HCT116 (cell line): ENCODE measurements around the gene PLAGL1. TPM values are rescaled to one million over a fixed set of nuclear protein-coding genes. Genes with fewer than 3 reads are reported as not detected.

Source experiments
- ATAC-seq: fragments of 200-7000 bp; cut with Tn5 transposase; 2 replicates; pipeline ENCODE4 v1.9.1; 2020; ENCODE audit warnings: mild to moderate bottlenecking, moderate library complexity
- BruUV-seq: library from RNA; stranded (reverse); fragments of 400-500 nt; replicated peaks from 2 replicates; lab custom pipeline; 2021; lab: Mats Ljungman, UMichigan
- CTCF ChIA-PET: fragments of 300-600 bp; sonication (Branson Sonifier 250); formaldehyde crosslinking; loops from one replicate; lab custom pipeline; 2021; ENCODE audit warnings: antibody characterized with exemption; lab: Charles Lee
- POLR2A ChIA-PET: fragments of 300-600, 350-600 bp; sonication (Branson Sonifier 250); formaldehyde crosslinking; loops from one replicate; lab custom pipeline; 2021; ENCODE audit warnings: antibody characterized with exemption; lab: Charles Lee
- RAD21 ChIA-PET, 2 experiments: fragments of 300-600 bp; sonication (Branson Sonifier 250); formaldehyde crosslinking; loops; one replicate each; lab custom pipeline; 2023; ENCODE audit warnings: low total read pairs in 2 of 2; ENCODE audit not compliant: uncharacterized antibody in 2 of 2, unreplicated experiment in 2 of 2, low non-redundant PET in 1 of 2; lab: Charles Lee
- DNase-seq: peaks from one replicate; pipeline ENCODE4 v3.0.0-alpha.2; 2010; ENCODE audit warnings: low read depth, low spot score
- H2AFZ ChIP-seq: fragments of 200-600 bp; shearing (Covaris generic), sonication (generic); 2 replicates; pipeline ENCODE4 v1.6.1; 2017; ENCODE audit warnings: low read depth, mixed run types, mixed read lengths, antibody characterized with exemption, low read length; ENCODE audit not compliant: poor library complexity, severe bottlenecking
- H3K27ac ChIP-seq: 2 replicates; pipeline ENCODE4 v1.5.1; 2012; ENCODE audit warnings: low read depth, low read length
- H3K27me3 ChIP-seq: fragments of 200-600 bp; sonication (generic); 2 replicates; pipeline ENCODE4 v1.6.1; 2016; ENCODE audit warnings: mixed run types, low read length, mixed read lengths; ENCODE audit not compliant: insufficient read depth
- H3K36me3 ChIP-seq, 2 experiments: fragments of 200-500 bp in 1 of 2; fragments of 200-600 bp in 1 of 2; sonication (Bioruptor generic) in 1 of 2; sonication (generic) in 1 of 2; 2 replicates each; pipeline versions ENCODE4 v1.5.1 to v1.6.1; 2014 to 2016; ENCODE audit warnings: low read length in 2 of 2, inconsistent platforms in 1 of 2, mixed read lengths in 1 of 2, mixed run types in 1 of 2; ENCODE audit not compliant: insufficient read depth in 2 of 2, control insufficient read depth in 1 of 2
- H3K4me1 ChIP-seq, 2 experiments: fragments of 200-600 bp in 1 of 2; sonication (generic) in 1 of 2; 2 replicates each; pipeline versions ENCODE4 v1.5.1 to v1.6.1; 2012 to 2017; ENCODE audit warnings: low read length in 2 of 2, inconsistent platforms in 1 of 2, mild to moderate bottlenecking in 1 of 2, mixed read lengths in 1 of 2, mixed run types in 1 of 2, moderate library complexity in 1 of 2; ENCODE audit not compliant: insufficient read depth in 2 of 2, control insufficient read depth in 1 of 2
- H3K4me2 ChIP-seq: fragments of 200-600 bp; sonication (generic); 2 replicates; pipeline ENCODE4 v1.6.1; 2017; ENCODE audit warnings: mixed run types, low read length, mixed read lengths
- H3K4me3 ChIP-seq, 2 experiments: fragments of 200-600 bp in 1 of 2; sonication (generic) in 1 of 2; replicated peaks in 1 of 2; 2 replicates each; pipeline ENCODE4 v1.5.1; 2011 to 2016; ENCODE audit warnings: low read length in 2 of 2, control low read depth in 1 of 2, low read depth in 1 of 2, mild to moderate bottlenecking in 1 of 2, mixed read lengths in 1 of 2, mixed run types in 1 of 2
- H3K79me2 ChIP-seq: fragments of 200-600 bp; sonication (generic); 2 replicates; pipeline ENCODE4 v1.6.1; 2017; ENCODE audit warnings: mild to moderate bottlenecking, mixed run types, low read length, moderate library complexity, mixed read lengths; ENCODE audit not compliant: insufficient read depth
- H3K9ac ChIP-seq: fragments of 200-600 bp; sonication (generic); 2 replicates; pipeline ENCODE4 v1.6.1; 2016; ENCODE audit warnings: low read length, mixed read lengths
- H3K9me2 ChIP-seq: fragments of 200-600 bp; sonication (generic), shearing (Covaris generic); 2 replicates; pipeline ENCODE4 v1.6.1; 2017; ENCODE audit warnings: mixed run types, mild to moderate bottlenecking, moderate library complexity; ENCODE audit not compliant: insufficient read depth
- H3K9me3 ChIP-seq, 2 experiments: fragments of 200-500 bp in 1 of 2; fragments of 200-600 bp in 1 of 2; sonication (Bioruptor generic) in 1 of 2; sonication (generic) in 1 of 2; 2 replicates each; pipeline ENCODE4 v1.6.1; 2014 to 2017; ENCODE audit warnings: low read length in 2 of 2, mixed read lengths in 2 of 2, inconsistent platforms in 1 of 2, low read depth in 1 of 2, mild to moderate bottlenecking in 1 of 2, mixed run types in 1 of 2, moderate library complexity in 1 of 2; ENCODE audit not compliant: control insufficient read depth in 1 of 2, insufficient read depth in 1 of 2
- H4K20me1 ChIP-seq: fragments of 200-600 bp; sonication (generic), shearing (Covaris generic); 2 replicates; pipeline ENCODE4 v1.6.1; 2017; ENCODE audit warnings: mixed run types, mild to moderate bottlenecking, moderate library complexity; ENCODE audit not compliant: insufficient read depth
- CEBPB ChIP-seq: IDR thresholded peaks from 2 replicates; pipeline ENCODE4 v1.6.1; 2012; ENCODE audit warnings: low read depth
- FOSL1 ChIP-seq: IDR thresholded peaks from 2 replicates; pipeline ENCODE4 v1.6.1; 2012; ENCODE audit warnings: low read depth
- SIN3A ChIP-seq: IDR thresholded peaks from 2 replicates; pipeline ENCODE4 v1.6.1; 2012; ENCODE audit warnings: low read depth
- ZFX ChIP-seq: fragments of 450-650 bp; IDR thresholded peaks from 2 replicates; pipeline ENCODE4 v1.6.1; 2017
- ZNF274 ChIP-seq: fragments of 200-500 bp; sonication (Bioruptor generic); IDR thresholded peaks from 2 replicates; pipeline ENCODE4 v1.6.1; 2014; ENCODE audit warnings: mild to moderate bottlenecking, low read depth, low read length, inconsistent platforms
- intact Hi-C: fragments of 100-400 bp; cut with micrococcal nuclease; formaldehyde crosslinking; loops from 2 replicates; pipeline ENCODE4 v1.10.0; 2022
- total RNA-seq: library from RNA; stranded (reverse); gene quantifications from one replicate; pipeline ENCODE4 v1.2.1, GENCODE V29; 2021; ENCODE audit not compliant: unreplicated experiment

PLAGL1 gene
- total RNA-seq, 1 experiment from 2014 or later = 35.6 TPM

DNA sequence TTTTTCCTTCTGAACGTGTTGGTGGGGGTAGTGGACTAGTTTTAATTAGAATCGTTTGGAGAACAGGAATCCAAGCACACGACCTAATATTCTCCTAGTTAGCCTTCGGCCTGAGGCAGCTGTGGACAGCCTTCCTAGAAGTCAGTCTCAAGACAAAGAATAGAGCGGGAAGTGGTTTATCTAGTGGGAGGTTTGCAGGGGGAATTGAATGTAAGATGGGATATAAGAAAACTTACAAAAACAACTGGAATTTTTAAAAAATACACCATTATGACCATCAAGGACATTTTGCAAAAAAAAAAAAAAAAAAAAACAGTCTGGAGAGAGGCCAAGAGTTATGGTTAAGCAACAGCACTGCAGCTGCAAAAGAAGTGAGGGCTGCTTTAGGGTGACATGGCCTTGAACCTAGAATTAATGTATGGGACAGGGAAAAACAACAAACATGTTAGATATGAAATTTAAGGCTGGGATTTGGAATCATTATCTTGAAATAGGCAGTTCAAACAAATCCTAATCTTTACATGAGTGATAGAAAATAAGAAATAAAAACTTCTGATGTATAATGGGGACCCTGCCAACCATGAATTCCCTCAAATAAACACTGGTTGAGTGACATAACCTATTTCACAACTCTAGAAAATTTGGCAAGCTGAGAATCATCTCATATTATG lies 40.2 kb downstream of the PLAGL1 start:
- intact Hi-C loops = no loop called here
- POLR2A ChIA-PET = no interaction called here

DNA sequence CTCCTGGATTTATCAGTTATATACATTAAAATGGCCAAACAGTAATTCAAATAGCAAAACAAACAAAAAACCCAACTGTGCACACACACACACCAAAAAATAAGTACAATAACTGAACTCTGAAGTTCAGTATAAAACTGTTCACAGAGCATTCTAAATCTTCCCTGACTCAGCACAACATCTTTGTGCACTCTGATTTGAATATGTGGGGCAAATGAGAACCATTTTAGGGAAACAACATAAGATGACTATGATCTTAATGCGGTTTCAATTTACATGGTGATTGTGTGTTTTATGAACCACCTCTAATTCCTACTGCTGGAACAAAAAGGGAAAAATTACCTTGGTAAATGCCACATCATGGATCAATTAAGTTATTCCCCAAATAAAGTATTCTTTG lies 41.7 kb downstream of the PLAGL1 start:
- Histone ChIP-seq H3K9me2 (no peaks in the 10 kb centered on the region), H3K9ac (no peak overlapping the region), H3K79me2 (no peaks in the 10 kb centered on the region), H3K27ac (no peak overlapping the region), H2AFZ (no peak overlapping the region), H3K9me3 (no peaks in the 10 kb centered on the region), H4K20me1 (no peaks in the 10 kb centered on the region), H3K36me3 (no peaks in the 10 kb centered on the region), H3K27me3 (no peaks in the 10 kb centered on the region), H3K4me3 (no peak overlapping the region), H3K4me2 (no peak overlapping the region), H3K4me1 (no peaks in the 10 kb centered on the region)
- POLR2A ChIA-PET = no interaction called here
- ATAC-seq (no peak), DNase-seq (no peak)
- RAD21 ChIA-PET = no interaction called here
- CTCF ChIA-PET = no interaction called here
- no TSS peak for BruUV-seq
- TF ChIP-seq SIN3A = no peak
- no peak for TF ChIP-seq FOSL1
- TF ChIP-seq ZNF274 = no peak
- no peak for TF ChIP-seq ZFX
- intact Hi-C loops = no loop called here

More for the DNA sequence above, 40.2 kb downstream of the PLAGL1 start:
- ChIA-PET RAD21 (no interaction called here), CTCF (no interaction called here)
- DNase-seq = no peak
- H2AFZ ChIP-seq = no peak overlapping the region
- TF ChIP-seq CEBPB = no peak
- no peaks in the 10 kb centered on the region for H3K9me2 ChIP-seq
- H3K27me3 ChIP-seq = no peaks in the 10 kb centered on the region
- H4K20me1 ChIP-seq = no peaks in the 10 kb centered on the region
- H3K4me3 ChIP-seq = no peak overlapping the region
- no peaks in the 10 kb centered on the region for H3K4me1 ChIP-seq
- H3K9ac ChIP-seq = no peak overlapping the region
- ATAC-seq = no peak
- no TSS peak for BruUV-seq
- H3K27ac ChIP-seq = no peak overlapping the region
- no peaks in the 10 kb centered on the region for H3K36me3 ChIP-seq
- H3K4me2 ChIP-seq = no peak overlapping the region
- no peaks in the 10 kb centered on the region for H3K79me2 ChIP-seq
- no peaks in the 10 kb centered on the region for H3K9me3 ChIP-seq
